HG03045 (cell line): ENCODE measurements around the gene WWC1.
"Not testable (repeated sequence)": the region's sequence is repeated elsewhere in the genome, so short reads cannot be mapped to it uniquely, and the experiment has no call there.

Experiments
- ATAC-seq: cut with Tn5 transposase; IDR thresholded peaks from one replicate; pipeline ENCODE4 v1.9.1; 2021; ENCODE audit warnings: mild to moderate bottlenecking, moderate library complexity; ENCODE audit not compliant: unreplicated experiment

WWC1 gene

GRCh38 chr5:168307022-168307421 lies 15.6 kb downstream of the WWC1 start:
- ATAC-seq = no peak

GRCh38 chr5:168307925-168308584 lies 16.6 kb downstream of the WWC1 start:
- ATAC-seq = no peak

- ATAC-seq = no peak
Observed at GRCh38 chr5:168308976-168309598, 17.6 kb downstream of the WWC1 start.

- ATAC-seq = not testable (repeated sequence)
Observed at GRCh38 chr5:168310541-168310940, 19.1 kb downstream of the WWC1 start.

- no peak for ATAC-seq
Observed at GRCh38 chr5:168311061-168311566, 19.7 kb downstream of the WWC1 start.

GRCh38 chr5:168312606-168313295 lies 21.3 kb downstream of the WWC1 start:
- ATAC-seq = no peak

- ATAC-seq = no peak
Observed at GRCh38 chr5:168313596-168314204, 22.3 kb downstream of the WWC1 start.

- no peak for ATAC-seq
Observed at GRCh38 chr5:168314735-168315411, 23.4 kb downstream of the WWC1 start.

- ATAC-seq = no peak
Observed at GRCh38 chr5:168315416-168316138, 24.1 kb downstream of the WWC1 start.

GRCh38 chr5:168316139-168316578 lies 24.7 kb downstream of the WWC1 start:
- no peak for ATAC-seq

- no peak for ATAC-seq
Observed at GRCh38 chr5:168317096-168317520, 25.7 kb downstream of the WWC1 start.

GRCh38 chr5:168317521-168318147 lies 26.2 kb downstream of the WWC1 start:
- no peak for ATAC-seq

- ATAC-seq = no peak
Observed at GRCh38 chr5:168318240-168318639, 26.8 kb downstream of the WWC1 start.

- ATAC-seq = no peak
Observed at GRCh38 chr5:168319774-168320173, 28.3 kb downstream of the WWC1 start.

GRCh38 chr5:168320805-168321204 lies 29.4 kb downstream of the WWC1 start:
- no peak for ATAC-seq

GRCh38 chr5:168324859-168325630 lies 33.6 kb downstream of the WWC1 start:
- ATAC-seq = no peak

- ATAC-seq = no peak
Observed at GRCh38 chr5:168327019-168327421, 35.6 kb downstream of the WWC1 start.

- ATAC-seq = no peak
Observed at GRCh38 chr5:168327451-168327850, 36.0 kb downstream of the WWC1 start.

- ATAC-seq = no peak
Observed at GRCh38 chr5:168327994-168328393, 36.5 kb downstream of the WWC1 start.
